HEK293T (cell line): ENCODE measurements around the gene CLDN1.

ENCODE experiments used
- BHLHE40 ChIP-seq: fragments of 450-650 bp; IDR thresholded peaks from 2 replicates; pipeline ENCODE4 v1.6.1; 2016; ENCODE audit warnings: mild to moderate bottlenecking, moderate library complexity, borderline replicate concordance
- CTBP1 ChIP-seq: fragments of 450-650 bp; IDR thresholded peaks from 2 replicates; pipeline ENCODE4 v1.6.1; 2016; ENCODE audit warnings: borderline replicate concordance
- FOXA1 ChIP-seq: fragments of 450-650 bp; IDR thresholded peaks from 2 replicates; pipeline ENCODE4 v1.6.1; 2016; ENCODE audit warnings: mild to moderate bottlenecking
- FOXK2 ChIP-seq: fragments of 450-650 bp; IDR thresholded peaks from 2 replicates; pipeline ENCODE4 v1.6.1; 2016; ENCODE audit warnings: mild to moderate bottlenecking
- FOXM1 ChIP-seq: fragments of 450-650 bp; IDR thresholded peaks from 2 replicates; pipeline ENCODE4 v1.6.1; 2017; ENCODE audit warnings: mild to moderate bottlenecking, borderline replicate concordance
- HDGF ChIP-seq: fragments of 450-650 bp; IDR thresholded peaks from 2 replicates; pipeline ENCODE4 v1.6.1; 2017; ENCODE audit warnings: antibody characterized with exemption, borderline replicate concordance
- L3MBTL2 ChIP-seq: fragments of 450-650 bp; conservative IDR thresholded peaks from 2 replicates; pipeline ENCODE4 v1.6.1; 2016; ENCODE audit warnings: mild to moderate bottlenecking
- NFRKB ChIP-seq: fragments of 450-650 bp; IDR thresholded peaks from 2 replicates; pipeline ENCODE4 v1.6.1; 2016; ENCODE audit warnings: mild to moderate bottlenecking, moderate library complexity
- SUZ12 ChIP-seq: fragments of 450-650 bp; IDR thresholded peaks from 2 replicates; pipeline ENCODE4 v1.6.1; 2016; ENCODE audit warnings: mild to moderate bottlenecking
- TARDBP ChIP-seq: fragments of 450-650 bp; IDR thresholded peaks from 2 replicates; pipeline ENCODE4 v1.6.1; 2016
- ZNF384 ChIP-seq: fragments of 450-650 bp; IDR thresholded peaks from 2 replicates; pipeline ENCODE4 v1.6.1; 2016

- TF ChIP-seq ZNF384 = no peak
- no peak for TF ChIP-seq L3MBTL2
- no peak for TF ChIP-seq TARDBP
- no peak for TF ChIP-seq BHLHE40
- no peak for TF ChIP-seq FOXM1
- TF ChIP-seq FOXK2 = no peak
- TF ChIP-seq NFRKB = no peak
- TF ChIP-seq FOXA1 = no peak
- no peak for TF ChIP-seq SUZ12
- no peak for TF ChIP-seq HDGF
- no peak for TF ChIP-seq CTBP1
Measured at GRCh38 chr3:190309414-190309813, 12.8 kb downstream of the CLDN1 start.
